HTR-8/SVneo (cell line): Measurements from ENCODE around the gene POC1A.
"Not testable (repeated sequence)": the region's sequence is repeated elsewhere in the genome, so short reads cannot be mapped to it uniquely, and the experiment has no call there.

Experiments used
- DNase-seq: peaks from one replicate; pipeline ENCODE4 v3.0.0; 2011; ENCODE audit warnings: low spot score, mixed read lengths; ENCODE audit not compliant: insufficient read length
- FAIRE-seq: peaks from 2 replicates; lab custom pipeline; 2011; peaks lifted over from hg19 to GRCh38; lab: Jason Lieb, UNC

The POC1A gene

GRCh38 chr3:52155912-52156311, 1.7 kb upstream of the POC1A start:
- FAIRE-seq: no peak
- DNase-seq: no peak

- peak; percentile 47 for DNase-seq
- FAIRE-seq: peak; percentile 86
Observed at GRCh38 chr3:52153389-52154096, 680 bp downstream of the POC1A start.

GRCh38 chr3:52151991-52152390, 2.2 kb downstream of the POC1A start:
- FAIRE-seq, DNase-seq: not testable (repeated sequence)

DNA sequence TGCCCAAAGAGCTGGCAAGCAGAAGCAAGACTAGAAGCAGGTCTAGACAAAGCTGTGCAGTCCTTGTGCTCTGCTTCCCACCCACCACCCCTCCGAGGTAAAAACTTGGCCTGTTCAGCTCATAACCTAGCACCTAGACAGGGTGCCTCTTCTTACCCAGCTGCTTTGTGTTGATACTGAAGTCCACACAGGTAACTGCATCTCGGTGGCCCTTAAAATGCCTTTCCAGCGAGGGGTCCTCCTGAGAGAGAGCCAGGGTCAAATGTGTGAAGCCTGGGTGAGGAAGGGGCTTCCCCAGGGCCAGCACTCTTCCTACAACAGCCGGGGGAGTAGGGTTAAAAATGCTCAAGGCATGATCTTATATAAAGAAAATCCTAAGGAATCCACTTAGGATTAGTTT, 3.4 kb downstream of the POC1A start:
- DNase-seq (no peak), FAIRE-seq (no peak)

- no peak for DNase-seq
- FAIRE-seq: no peak
Observed at GRCh38 chr3:52150357-52150756, 3.9 kb downstream of the POC1A start.

GRCh38 chr3:52149726-52150125, 4.5 kb downstream of the POC1A start:
- no peak for FAIRE-seq

DNA sequence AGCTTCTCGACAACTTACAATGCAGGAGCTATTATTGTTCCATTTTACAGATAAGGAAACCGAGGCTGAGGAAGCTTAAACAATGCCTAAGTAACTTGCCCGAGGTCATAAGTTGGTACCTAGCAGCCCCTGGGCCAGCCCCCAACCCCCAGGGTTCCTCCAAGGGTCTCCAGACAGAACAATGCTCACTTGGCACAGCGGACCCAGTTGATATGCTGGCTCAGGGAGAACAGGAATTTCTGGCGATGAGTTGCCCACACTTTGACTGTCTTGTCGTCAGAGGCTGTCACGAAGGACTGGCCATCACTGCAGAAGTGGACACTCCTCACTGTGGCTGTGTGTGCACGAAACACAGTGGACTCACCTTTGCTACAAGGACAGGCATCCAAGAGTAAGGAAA, 5.2 kb downstream of the POC1A start:
- FAIRE-seq (peak; percentile 36), DNase-seq (no peak)

More at GRCh38 chr3:52149726-52150125, 4.5 kb downstream of the POC1A start:
- DNase-seq: no peak

DNA sequence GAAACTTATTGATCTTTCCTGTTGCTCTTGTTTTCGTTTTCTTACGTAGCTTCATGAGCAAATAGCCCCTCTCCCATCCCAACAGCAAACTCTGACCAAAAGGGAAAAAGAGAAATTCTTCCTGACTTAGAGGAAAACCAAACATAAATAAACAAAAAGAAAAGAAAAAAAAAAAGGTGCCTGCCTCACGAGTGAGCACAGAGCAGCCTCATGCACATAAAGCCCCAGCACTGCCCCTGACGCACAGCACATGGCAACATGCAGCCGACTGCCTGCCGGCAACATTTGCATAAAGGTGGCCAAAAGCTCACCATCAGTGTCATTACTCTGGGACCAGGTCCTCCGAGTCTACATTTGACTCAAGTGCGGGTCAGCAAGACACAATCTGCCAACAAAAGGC, 6.4 kb downstream of the POC1A start:
- FAIRE-seq: no peak

DNA sequence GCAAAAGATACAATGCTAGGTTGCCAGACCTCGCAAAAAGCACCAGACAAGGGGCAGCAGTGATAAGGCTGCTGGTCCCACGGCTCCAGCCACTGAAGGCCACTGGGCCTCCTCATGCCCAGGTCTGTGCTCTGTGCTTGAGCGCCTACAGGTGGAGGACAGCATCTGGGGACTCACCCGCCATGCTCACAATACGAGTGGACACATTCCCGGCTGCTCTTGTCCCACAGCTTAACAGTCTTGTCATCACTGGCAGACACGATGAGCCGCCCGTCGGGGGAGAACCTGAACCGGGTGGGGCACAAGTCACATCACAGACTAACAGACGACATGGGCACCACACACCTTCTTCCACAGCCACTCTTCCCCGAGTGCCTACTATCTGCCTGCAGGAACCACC, 7.4 kb downstream of the POC1A start:
- DNase-seq (no peak), FAIRE-seq (no peak)

More for the DNA sequence above, 6.4 kb downstream of the POC1A start:
- no peak for DNase-seq

DNA sequence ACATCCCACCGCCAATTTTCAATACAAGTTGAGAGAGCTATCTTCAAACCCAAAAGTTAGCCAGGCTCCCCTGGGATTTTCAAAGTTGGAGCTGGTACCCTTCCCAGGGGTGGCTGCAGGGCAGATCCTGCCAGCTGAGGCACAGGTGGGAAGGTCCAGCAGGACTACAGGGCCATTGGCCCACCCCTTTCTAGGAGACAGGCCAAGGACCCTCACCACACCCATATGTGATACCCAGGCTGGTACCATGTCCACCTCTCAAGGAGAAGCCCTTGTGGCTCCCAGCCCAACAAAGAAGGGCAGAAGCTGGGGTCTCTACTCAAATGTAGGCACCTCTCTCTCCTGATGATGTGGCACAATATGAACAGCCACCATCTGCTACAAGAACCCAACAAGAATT, 8.0 kb downstream of the POC1A start:
- FAIRE-seq: no peak
- DNase-seq: no peak

DNA sequence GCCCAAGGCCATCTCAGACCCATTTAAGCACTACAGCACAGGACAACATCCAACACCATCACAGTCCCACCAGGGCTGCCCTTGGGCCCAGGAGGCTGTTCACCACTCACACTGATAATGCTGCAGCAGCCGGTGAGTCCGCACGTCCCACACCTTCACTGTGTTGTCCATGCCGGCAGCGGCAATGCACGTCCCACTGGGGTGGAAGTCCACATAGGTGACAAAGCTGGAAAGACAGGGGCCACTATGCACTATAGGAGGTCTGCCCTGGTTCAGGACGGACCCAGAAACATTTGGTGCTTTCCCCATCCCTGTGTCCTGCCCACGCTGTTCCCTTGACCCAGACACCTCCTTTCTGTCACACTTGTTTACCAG, 8.5 kb downstream of the POC1A start:
- DNase-seq (no peak), FAIRE-seq (peak; percentile 23)

DNA sequence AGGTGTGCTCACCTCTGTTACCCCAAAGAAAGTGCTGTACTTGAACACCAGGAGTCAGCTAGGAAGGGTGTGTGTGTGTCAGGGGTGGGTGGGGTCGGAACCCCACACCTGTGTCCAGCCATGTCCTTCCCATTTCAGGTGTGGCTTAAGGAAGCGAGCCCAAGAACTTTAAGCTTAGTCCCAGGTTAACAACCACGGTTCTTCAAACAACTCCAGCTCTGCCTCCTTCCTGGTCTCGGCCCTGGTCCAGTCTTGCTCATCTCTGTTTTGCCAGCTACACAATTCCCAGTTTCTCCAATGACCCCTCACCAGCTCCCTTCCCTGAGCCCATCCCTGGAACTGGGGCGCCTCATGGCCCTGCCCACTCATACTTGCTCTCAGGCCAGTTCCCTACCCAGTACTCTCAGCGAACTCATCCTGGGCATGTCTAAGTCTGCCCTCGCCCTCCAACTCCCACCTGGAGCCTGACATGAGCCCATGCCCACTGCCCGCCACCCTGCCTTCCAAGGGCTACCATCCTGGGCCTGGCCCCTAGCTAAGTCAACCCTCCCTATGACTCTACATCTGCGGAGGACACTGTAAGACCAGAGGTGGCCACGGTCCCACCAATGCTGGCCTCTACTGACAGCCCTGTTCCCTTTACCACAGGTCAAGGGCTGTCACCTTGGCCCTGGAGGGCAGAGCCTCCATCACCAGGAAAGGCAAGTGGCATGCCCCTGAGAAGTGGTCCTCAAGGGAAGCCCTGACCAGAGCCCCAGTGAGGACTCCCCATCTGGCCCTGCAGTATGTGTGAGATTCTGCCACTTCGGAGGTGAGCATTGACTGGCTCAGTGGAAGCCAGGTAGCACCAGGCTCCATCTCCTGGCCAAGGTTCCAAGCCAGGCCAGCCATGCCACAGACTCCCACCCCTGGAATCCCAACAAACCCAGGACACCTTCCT, 9.2 kb downstream of the POC1A start:
- no peak for DNase-seq
- FAIRE-seq: no peak

DNA sequence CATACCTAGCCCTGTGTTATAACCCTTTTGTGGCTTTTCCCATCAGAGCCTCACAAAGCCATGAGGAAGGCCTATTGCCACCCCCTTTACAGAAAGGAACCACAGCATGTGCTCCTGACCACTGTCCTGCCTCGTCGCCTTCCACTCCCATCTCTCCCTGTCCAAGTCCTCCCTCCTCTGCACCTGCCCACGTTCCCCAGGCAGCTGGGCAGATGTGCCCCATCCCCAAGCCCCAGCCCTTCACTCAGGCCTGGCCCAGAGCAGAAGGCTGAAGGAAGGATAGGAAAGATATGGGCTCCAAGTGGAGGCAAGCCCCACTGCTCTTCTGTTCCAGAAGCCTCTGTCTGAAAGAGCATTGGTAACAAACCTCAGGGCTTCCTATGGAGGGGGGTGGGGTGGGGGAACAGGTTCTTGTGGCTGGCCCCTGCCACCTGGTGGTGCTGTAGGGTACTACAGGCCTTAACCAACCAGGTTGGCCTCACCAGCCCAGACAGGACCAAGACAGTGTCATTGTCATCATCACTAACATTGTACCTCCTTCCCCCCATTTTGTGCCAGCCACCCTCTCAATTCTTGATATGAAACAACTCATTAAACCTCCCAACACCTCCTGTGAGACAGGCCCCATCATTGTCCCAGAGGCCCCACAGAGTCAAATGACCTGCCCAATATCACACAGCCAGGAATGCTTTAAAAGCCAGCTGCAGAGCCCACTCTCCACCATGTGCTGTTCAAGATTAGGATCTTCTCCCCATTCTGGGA, 10.0 kb downstream of the POC1A start:
- FAIRE-seq (peak; percentile 95), DNase-seq (peak; percentile 85)

DNA sequence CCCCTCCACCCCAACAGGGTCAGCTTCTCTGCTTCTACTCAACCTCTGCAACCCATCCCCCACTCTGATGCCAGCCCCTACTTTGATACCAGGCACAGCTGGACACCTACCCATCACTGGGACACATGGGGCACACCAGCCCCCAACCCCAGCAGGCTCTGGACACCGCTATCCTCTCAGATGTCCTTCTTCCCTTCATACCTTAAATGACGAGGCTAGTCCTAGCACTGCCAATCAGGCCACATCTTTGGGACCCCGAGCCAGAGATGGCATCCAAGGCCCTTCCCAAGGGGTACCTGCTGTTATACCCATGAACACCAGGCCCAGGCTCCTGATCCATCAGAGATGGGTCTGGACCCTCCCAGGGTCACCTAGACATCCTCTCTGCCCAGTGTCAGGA, 10.6 kb downstream of the POC1A start:
- no peak for DNase-seq
- peak; percentile 9 for FAIRE-seq

GRCh38 chr3:52143156-52143555, 11.1 kb downstream of the POC1A start:
- FAIRE-seq: no peak
- DNase-seq: no peak

DNA sequence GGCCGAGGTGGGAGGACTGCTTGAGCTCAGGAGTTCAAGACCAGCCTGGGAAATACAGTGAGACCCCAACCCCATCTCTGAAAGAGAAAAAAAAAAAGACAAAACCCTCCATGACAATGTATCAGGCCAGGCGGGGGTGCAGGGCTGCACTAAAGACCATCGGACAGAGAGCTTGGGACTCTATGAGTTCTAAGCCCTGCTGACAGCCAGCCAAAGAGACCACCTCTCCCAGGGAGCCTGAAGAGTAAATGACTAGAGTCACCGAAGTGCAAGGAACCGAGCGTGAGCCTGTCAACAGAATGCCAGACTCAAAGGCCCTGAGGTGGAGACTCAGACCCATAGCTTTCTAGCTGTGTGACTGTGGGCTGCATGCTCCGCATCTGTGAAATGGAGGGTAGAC, 12.5 kb downstream of the POC1A start:
- no peak for DNase-seq
- FAIRE-seq: no peak

DNA sequence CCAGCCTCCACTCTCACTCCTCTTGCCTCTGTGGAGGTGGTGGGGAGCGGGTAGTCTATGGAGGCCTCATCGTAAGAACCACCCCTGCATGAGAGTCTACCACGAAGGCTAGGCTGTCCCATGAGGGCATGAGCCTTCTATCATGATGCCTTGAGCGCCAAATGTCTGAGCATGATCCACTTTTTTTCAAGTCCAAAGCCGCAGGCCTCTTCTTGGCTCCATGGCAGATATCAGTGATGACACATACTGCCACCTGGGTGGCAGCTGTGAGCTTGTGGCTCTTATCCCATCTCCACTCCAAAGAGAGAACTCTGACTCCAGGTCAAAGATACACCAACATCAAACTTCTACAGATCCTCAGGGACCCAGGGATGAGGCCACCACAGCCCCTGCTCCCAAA, 13.5 kb downstream of the POC1A start:
- no peak for DNase-seq
- no peak for FAIRE-seq

- DNase-seq (no peak), FAIRE-seq (peak; percentile 9)
Observed at GRCh38 chr3:52140000-52140399, 14.2 kb downstream of the POC1A start.

GRCh38 chr3:52137311-52137710, 16.9 kb downstream of the POC1A start:
- FAIRE-seq (no peak), DNase-seq (no peak)

DNA sequence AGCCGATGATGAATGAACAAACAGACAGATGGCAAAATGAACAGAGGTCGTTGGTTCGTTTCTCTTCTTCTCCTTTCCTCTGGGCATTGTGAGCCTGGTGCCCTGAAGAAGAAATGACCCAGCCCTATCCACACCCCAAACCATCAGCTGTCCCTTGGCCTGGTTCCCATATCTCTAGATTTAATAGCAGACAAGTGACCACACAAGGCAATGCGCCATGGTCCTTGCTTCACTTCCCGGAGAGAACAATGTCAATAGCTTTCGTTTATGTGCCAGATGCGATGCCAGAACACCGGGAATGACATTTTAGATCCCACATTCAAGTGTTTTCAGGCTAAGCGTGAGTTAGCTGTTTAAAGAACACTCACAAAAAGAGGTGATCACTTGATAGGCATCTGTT, 17.7 kb downstream of the POC1A start:
- FAIRE-seq: no peak
- no peak for DNase-seq

DNA sequence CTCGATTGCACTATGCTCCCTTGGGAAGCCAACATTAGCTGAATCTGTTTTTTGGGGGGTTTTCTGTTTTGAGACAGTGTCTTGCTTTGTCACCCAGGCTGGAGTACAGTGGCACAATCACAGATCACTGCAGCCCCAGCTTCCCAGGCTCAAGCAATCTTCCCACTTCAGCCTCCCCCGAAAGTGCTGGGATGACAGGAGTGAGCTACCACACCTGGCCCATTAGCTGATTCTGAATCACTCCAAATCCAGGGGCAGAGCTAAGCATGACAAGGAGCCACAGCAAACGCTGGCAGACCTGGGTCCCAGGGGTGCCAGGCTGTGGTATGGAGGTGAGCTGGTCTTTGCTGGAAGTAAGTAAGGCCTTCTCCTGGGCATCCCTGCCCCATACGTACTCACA, 18.9 kb downstream of the POC1A start:
- FAIRE-seq (no peak), DNase-seq (no peak)
